NCI-H526 treated with DMSO at 0.1 percent for 48 hours (cell line): Measurements from ENCODE around the gene POLR3GL.

ENCODE experiments used
- DNase-seq: peaks from one replicate; lab custom pipeline; 2025; lab: John Stamatoyannopoulos, UW

The POLR3GL gene

DNA sequence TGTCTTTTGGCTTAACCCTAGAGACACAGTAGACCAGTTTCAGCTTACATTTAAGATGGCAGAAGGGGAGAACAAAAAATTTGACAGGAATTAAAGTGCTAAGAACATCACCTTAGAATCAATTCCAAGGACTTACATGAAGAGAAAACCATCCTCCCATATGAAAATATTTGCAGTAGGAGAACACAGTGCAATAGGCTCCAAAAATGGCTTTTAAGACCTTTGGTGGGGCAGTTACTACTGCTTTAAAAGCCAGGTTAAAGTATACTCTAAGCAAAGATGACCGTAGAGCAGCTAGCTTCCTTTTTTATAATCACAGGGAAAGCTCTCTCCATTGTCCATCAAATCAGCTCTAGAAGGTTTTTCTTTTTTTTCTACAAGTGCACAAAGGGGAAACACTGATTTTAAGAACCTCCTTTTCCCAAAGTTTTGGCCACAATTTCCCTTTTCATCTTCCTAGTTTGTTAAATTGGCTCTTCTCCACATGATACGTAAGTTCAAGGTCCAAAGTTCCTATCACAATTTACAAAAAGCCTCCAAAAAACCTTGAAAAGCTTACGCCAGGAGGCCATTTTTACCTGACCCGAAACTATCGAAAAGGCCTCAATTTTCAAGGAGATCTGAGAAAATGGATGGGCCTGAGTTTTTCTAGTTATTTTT, 28.6 kb downstream of the POLR3GL start:
- no peak for DNase-seq

GRCh38 chr1:145993618-145994390, 29.3 kb downstream of the POLR3GL start:
- no peak for DNase-seq

- no peak for DNase-seq
Observed at GRCh38 chr1:145994391-145995120, 30.1 kb downstream of the POLR3GL start.

- peak; percentile 52 for DNase-seq
Observed at GRCh38 chr1:145995148-145995881, 30.8 kb downstream of the POLR3GL start.

DNA sequence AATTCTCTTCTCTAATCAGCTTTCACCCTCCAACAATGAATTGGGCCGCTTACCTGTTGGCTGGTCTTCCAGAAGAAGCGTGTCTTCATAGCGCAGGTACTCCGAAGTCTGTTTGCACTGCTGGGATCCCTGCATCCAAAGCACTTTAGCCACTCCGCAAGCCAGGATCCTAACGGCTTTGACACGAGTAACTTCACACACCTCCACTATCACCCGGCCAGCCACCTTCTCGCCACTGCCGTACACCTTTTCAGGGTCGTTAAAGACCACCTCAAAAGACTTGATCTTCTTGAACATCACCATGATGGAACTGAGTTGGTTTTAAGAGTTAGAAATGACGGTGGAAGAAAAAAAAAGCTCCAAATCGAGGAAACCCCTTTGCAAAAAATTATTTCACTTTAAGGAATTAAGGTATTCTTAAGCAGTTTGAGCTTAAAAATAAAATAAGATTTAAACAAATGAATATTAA, 31.5 kb downstream of the POLR3GL start:
- peak; percentile 77 for DNase-seq

DNA sequence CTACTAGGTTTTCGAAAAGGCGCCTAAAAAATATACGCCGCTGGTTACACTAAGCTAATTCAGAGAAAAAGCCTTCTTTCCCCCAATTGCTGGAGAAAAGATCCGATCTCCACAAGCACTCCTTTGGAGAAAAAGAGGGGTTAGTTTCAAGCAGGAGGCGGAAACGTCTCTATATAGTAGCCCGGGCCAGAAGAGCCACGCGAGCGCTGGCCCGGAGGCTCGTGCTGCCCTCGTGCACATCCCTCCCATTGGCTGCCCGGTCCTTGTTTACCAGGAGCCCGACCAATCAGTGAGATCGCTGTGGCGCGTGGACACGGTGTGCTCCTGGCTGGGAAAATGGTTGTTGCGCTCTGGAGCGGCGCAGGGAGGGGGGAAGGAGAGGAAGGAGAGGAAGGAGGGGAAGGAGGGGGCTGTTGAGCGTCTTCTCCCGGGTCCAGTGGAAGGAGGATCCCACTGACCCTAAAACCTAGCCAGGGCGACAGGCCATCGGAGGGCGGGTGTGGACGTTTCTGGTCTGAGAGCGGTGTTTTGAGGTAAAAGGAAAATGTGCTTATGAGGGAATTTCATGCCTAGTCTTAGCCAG, 32.0 kb downstream of the POLR3GL start, which contains the start of gene TXNIP:
TXNIP (minus strand) TSS at position 147 of the 583 bp plus-strand sequence. CDS start 313 bp downstream, outside the sequence.
- peak; percentile 100 for DNase-seq

GRCh38 chr1:145997016-145997717, 32.7 kb downstream of the POLR3GL start:
- DNase-seq = no peak

- no peak for DNase-seq
Observed at GRCh38 chr1:145997718-145998023, 33.2 kb downstream of the POLR3GL start.

DNA sequence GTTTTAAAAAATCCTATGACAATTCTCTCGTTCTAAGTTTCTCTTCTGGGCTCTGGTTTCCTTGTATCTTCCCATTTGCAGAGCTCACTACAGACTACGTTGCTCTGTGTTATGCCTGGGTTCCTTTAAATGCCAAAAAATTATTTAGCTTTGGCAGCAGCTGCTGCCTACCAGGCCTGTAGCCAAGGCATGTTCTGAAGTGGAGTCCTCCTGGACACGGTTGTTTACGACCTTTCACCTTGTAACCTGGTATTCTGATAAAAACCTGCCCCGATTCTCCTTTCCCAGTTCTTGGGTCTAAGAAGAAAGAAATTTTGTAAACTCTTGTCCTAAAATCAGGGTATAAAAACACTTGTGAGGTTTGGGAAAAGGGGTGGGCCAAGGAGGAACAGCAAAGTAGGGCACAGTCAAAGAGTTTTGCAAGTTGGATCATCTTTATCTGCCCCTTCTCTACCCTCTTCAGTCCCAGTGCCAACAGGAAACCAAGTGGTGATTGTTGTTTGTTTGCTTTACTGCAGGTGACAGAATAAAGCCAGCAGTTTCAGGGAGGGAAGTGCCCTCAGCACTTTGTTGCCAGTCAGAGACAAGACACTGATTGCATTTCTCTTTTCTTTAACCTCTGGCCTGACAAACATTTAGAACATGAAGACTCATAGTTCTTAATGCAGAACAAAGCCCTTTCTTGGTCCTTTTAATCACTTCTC, 35.0 kb downstream of the POLR3GL start:
- DNase-seq = no peak

DNA sequence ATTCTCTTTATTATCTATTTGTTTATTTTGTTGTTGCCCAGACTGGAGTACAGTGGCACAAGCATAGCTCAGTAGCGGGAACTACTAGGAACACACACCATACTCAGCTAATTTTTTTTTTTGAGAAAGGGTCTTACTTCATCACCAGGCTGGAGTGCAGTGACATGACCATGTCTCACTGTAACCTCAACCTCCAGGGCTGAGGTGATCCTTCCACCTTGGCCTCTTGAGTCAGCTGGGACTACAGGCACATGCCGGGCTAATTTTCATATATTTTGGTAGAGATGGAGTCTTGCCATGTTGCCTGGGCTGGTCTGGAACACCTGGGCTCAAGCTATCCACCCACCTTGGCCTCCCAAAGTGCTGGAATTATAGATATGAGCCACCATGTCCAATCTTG, 37.2 kb downstream of the POLR3GL start:
- no peak for DNase-seq

DNA sequence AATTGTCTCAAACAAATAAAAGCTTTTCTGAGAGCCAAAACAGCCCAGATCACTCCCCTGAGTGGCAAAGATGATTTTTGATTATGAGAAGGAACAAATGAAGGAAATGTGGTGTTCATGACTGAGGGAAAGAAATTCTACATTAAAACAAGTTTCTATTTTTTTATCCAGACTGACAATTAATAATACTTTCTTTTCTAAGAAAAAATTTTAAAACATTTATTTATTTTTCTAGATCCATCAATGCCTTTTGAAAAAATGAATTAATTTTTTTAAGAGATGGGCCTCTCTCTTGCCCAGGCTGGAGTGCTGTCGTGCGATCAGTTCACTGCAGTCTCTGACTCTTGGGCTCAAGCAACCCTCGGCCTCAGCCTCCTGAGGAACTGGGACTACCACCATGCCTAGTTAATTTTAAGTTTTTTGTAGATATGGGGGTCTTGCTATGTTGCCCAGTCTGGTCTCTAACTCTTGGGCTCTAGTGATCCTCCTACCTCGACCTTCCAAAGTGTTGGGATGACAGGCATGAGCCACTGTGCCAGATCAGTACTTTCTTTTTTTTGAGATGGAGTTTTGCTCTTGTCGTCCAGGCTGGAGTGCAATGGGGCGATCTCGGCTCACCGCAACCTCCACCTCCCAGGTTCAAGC, 43.1 kb downstream of the POLR3GL start:
- DNase-seq = no peak

DNA sequence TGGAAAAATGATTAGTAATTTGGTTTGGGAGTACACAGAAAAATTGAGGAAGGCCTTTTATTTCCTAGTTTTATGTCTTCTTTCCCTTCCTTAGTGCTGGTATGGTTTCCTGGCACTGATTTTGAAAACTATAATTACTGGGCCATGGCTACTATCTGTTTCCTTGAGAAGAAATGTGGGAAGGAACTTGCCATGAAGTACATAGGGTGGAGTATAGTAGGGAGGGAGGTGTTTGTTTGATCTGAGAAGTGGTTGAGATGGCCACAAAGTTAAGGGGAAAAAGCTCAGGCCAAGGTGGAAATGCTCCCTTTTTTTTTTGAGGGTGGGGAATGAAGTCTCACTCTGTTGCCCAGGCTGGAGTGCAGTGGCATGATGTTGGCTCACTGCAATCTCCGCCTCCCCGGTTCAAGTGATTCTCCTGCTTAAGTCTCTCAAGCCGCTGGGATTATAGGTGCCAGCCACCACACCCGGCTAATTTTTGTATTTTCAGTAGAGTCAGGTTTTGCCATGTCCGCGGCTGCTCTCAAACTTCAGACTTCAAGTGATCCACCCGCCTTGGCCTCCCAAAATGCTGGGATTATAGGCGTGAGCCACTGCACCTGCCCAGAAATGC, 45.7 kb downstream of the POLR3GL start:
- no peak for DNase-seq

GRCh38 chr1:146012703-146013558, 48.4 kb downstream of the POLR3GL start:
- DNase-seq = peak; percentile 80

DNA sequence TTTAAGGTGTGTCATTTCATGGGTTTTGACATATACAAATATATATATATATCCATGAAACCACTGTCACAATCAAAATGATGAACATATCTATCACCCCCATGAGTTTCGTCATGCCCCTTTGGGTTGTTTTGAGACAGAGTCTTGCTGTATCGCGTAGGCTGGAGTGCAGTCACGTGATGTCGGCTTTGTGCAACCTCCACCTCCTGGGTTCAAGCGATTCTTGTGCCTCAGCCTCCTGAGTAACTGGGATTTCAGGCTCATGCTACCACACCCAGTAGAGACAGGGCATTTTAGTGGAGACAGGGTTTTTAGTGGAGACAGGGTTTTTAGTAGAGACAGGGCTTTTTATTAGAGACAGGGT, 49.1 kb downstream of the POLR3GL start:
- DNase-seq = no peak

- no peak for DNase-seq
Observed at GRCh38 chr1:146016891-146017290, 52.4 kb downstream of the POLR3GL start.

DNA sequence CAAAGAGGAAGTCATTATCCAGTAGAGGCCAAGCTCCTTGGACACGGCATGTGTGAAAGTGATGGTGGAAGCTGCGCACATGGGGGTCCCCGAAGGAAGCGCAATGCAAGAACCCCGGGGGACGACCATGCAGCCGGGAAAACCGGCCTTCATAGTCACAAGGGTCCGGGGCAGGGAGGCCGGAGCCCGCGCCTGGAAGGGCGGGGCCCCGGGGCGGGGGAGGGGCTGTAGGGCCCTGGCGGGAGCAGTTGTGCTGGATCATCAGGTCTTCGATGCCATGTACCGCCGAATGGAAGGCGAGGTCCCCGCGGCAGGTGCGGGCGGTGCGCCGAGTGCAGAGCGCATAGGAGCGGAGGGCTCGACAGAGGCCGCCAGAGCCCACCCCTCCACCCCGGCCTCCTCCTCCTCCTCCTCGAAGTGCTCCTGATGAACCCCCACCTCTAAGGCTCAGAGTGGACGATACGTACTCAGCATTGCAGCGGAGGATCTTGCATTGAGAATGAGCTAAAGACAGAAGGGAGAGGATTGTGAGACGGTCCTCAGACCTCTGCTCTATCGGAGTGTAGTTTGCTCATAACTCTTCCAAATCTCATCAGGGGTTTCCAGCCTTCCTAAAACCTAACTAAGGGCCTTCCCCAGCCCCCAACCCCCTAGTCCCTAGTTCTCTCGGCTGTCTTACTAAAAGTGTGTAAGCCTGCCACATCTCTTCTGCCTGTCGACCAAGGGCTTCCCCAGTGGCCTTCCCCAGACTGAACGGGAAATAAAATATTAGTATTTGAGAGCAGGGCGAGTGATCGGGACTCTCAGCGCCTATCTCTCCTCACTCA, 55.0 kb downstream of the POLR3GL start:
- no peak for DNase-seq
